Astrocyte of the spinal cord (primary cell): ENCODE measurements around the gene IRAK2.
A peak's percentile ranks its signal among the peaks of the same experiment; 100 is the strongest.

Source experiments
- DNase-seq: peaks from one replicate; pipeline ENCODE4 v3.0.0; 2011; ENCODE audit warnings: low read depth, low spot score
- H3K4me3 ChIP-seq: 2 replicates; pipeline ENCODE4 v1.5.1; 2011; ENCODE audit warnings: low read depth, mild to moderate bottlenecking, low read length, moderate library complexity
- in situ Hi-C: cut with HindIII; loops from 2 replicates; pipeline ENCODE4 v1.10.0; 2017; ENCODE audit warnings: low sequenced_read_pairs
- TF ChIP-seq, protein P1 (sequence below): IDR thresholded peaks from 2 replicates; pipeline ENCODE4 v1.5.1; 2012; ENCODE audit warnings: low read depth, mild to moderate bottlenecking, low read length, inconsistent platforms

The IRAK2 gene

DNA sequence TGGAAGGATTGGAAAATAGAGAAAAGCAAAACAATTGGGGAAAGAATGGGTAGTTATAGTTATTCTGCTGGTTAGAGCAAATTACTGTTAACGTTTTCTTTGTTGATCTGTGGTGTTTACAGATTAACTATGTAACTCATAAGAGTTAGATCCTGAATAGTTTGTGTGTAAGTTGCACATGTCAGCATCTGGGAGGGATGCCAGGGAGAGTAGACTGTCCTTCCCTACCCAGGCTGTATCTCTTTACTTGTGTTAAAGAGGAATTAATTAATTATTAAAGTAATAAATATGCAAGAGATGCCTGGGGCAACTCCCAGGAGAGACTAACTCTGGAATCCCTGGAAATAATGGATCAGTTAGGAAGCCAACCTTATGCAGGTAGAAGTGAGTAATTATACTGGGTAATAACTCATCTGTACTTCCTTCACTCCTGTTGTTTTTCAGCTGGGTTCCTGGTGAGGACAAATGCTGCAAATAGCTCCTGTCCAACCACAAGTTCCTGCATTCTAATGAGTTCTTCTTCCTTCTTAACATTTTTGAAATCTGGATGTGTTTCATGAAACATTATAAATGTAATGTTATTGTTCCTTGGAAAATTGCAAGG, 109.1 kb downstream of the IRAK2 start:
- TF ChIP-seq, protein P1, sequence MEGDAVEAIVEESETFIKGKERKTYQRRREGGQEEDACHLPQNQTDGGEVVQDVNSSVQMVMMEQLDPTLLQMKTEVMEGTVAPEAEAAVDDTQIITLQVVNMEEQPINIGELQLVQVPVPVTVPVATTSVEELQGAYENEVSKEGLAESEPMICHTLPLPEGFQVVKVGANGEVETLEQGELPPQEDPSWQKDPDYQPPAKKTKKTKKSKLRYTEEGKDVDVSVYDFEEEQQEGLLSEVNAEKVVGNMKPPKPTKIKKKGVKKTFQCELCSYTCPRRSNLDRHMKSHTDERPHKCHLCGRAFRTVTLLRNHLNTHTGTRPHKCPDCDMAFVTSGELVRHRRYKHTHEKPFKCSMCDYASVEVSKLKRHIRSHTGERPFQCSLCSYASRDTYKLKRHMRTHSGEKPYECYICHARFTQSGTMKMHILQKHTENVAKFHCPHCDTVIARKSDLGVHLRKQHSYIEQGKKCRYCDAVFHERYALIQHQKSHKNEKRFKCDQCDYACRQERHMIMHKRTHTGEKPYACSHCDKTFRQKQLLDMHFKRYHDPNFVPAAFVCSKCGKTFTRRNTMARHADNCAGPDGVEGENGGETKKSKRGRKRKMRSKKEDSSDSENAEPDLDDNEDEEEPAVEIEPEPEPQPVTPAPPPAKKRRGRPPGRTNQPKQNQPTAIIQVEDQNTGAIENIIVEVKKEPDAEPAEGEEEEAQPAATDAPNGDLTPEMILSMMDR, result no peak
- H3K4me3 ChIP-seq, result no peak overlapping the region
- in situ Hi-C loops, result no loop called here
- no peak for DNase-seq

- TF ChIP-seq, protein P1, result no peak
- in situ Hi-C loops, result no loop called here
- DNase-seq, result no peak
- H3K4me3 ChIP-seq, result no peak overlapping the region
These were observed 109.9 kb downstream of the IRAK2 start for GRCh38 chr3:10274601-10275000.

- in situ Hi-C loops, result no loop called here
- no peak for DNase-seq
- TF ChIP-seq, protein P1, result no peak
- no peak overlapping the region for H3K4me3 ChIP-seq
These were observed 112.5 kb downstream of the IRAK2 start for GRCh38 chr3:10277115-10277625.

DNA sequence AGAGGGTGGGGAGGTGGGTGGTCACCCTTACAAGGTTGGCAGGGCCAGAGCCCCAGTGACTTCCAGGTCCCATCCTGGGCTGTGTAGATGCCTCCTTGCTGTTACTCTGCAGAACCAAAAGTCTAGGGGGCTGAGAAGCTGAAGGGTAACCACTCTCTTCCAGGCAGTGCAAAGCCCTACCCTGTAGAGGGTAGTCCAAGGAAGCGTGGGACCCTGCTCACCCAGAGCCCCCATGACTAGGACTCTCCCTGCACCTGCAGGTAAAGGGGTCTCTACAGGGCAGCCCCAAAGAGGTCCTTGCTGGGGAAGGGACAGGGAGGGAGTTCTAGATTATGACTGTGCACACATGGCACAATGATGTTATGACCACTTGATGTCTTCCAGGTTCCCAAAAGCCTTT, 113.8 kb downstream of the IRAK2 start:
- in situ Hi-C loops, result no loop called here
- TF ChIP-seq, protein P1, result no peak
- no peak for DNase-seq
- no peak overlapping the region for H3K4me3 ChIP-seq

DNA sequence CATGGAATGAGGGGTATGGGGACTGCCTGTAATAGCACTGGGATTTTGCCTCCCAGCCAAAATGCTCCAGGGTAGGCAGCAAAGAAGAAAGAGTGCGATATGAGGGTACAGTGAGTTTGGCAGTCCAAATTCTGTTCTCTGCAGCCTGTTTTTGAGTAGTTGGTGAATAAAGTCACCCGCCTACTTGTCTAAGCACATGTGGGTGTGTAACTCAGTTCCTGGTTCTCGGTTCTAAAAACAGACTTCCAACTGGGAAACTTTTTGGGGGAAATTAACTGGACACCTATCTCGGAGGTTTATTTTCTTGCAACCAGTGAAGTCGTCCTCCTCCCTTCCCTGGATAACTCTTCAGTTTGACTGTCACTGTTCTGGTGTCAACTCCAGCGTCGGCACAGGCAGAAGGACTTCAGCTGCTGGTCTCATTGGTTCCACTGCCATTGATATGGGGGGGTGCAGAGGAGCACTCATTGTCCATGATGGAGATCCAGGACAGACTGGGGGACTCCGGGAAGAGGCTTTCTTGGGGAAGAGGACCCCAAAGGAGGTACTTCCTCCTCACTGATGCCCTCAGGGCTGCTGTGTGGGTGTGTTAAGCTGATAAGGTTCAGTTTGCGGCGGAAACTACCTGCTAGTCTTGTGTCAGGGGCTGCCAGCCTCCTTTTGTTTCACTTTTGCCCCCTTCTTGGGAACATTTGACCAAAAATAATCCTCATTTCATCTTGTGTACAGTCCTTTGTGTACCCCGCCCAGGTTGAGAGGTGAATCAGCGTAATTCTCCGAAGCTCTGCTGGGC, 114.9 kb downstream of the IRAK2 start:
- H3K4me3 ChIP-seq, result no peak overlapping the region
- TF ChIP-seq, protein P1, result no peak
- DNase-seq, result no peak
- in situ Hi-C loops, result no loop called here

- no peak for DNase-seq
- TF ChIP-seq, protein P1, result peak; percentile 14
- H3K4me3 ChIP-seq, result no peak overlapping the region
- in situ Hi-C loops, result no loop called here
These were observed 115.4 kb downstream of the IRAK2 start for GRCh38 chr3:10280177-10280529.
